Fibroblast of skin of left quadriceps (primary cell): Measurements from ENCODE around the gene SEC24D.
A peak's percentile ranks its signal among the peaks of the same experiment; 100 is the strongest.
"Not testable (repeated sequence)": the region's sequence is repeated elsewhere in the genome, so short reads cannot be mapped to it uniquely, and the experiment has no call there.

Experiments
- DNase-seq, 2 experiments: peaks; one replicate each; pipeline ENCODE4 v3.0.0-alpha.2; 2013; ENCODE audit warnings: low read depth in 2 of 2

The SEC24D gene, protein sequence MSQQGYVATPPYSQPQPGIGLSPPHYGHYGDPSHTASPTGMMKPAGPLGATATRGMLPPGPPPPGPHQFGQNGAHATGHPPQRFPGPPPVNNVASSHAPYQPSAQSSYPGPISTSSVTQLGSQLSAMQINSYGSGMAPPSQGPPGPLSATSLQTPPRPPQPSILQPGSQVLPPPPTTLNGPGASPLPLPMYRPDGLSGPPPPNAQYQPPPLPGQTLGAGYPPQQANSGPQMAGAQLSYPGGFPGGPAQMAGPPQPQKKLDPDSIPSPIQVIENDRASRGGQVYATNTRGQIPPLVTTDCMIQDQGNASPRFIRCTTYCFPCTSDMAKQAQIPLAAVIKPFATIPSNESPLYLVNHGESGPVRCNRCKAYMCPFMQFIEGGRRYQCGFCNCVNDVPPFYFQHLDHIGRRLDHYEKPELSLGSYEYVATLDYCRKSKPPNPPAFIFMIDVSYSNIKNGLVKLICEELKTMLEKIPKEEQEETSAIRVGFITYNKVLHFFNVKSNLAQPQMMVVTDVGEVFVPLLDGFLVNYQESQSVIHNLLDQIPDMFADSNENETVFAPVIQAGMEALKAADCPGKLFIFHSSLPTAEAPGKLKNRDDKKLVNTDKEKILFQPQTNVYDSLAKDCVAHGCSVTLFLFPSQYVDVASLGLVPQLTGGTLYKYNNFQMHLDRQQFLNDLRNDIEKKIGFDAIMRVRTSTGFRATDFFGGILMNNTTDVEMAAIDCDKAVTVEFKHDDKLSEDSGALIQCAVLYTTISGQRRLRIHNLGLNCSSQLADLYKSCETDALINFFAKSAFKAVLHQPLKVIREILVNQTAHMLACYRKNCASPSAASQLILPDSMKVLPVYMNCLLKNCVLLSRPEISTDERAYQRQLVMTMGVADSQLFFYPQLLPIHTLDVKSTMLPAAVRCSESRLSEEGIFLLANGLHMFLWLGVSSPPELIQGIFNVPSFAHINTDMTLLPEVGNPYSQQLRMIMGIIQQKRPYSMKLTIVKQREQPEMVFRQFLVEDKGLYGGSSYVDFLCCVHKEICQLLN

DNA sequence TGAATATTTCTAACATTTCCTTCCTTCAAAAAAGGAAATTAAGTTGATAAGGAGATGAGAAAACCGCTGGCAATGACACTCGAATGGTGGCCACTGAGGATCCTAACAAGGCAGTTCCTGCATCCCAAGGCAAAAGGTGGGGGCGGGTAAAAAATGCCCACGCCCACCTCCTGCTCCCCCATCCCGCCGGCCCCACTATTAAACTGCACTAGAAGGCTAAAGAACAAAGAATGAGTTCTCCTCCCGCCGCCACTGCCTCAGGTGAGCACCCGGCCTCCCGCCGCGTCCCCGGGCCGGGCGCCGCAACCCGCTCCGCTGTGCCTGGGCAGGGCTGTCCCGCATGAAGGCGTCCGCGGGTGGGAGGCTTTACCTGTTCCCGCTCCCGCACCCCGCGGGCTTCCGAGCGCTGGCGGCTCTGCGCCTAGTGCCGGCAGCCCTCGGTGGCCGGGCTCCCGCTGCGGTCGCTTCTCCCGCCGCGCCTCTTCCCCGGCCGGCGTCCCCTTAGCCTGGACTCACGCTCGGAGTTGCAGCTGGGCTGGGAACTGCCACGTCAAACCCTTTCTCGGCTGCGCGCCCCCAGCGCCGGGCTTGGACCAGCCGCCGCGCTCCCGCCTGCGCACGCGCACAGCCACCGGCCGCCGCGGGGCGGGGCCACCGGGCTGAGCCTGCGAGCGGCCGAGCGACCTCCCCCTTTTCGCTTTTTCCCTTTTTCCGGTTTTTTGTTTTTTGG lies at the start of gene SEC24D:
TSS of gene SEC24D (minus strand) at position 556 of the 730 bp plus-strand sequence. CDS start 2,430 bp downstream, outside the sequence.
- DNase-seq: peak; percentile 78

DNA sequence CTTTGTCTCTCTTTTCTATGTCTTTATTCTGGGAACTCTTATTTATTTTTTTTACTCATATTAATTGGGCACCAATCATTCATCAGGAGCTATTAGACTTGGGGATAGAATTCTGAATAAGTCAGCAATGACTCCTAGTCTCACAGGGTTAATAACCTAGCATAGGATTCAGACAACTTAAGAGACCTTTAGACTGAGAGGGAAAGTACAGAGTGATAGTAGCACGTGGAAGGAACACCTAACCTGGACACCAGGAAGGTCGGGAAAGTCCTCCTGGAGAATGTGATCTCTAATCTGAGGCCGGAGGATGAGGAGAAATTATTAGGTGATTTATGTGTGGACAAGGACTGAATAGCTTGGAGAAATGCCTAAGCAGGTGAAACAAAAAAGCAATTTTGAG lies 48.8 kb upstream of the SEC24D start:
- DNase-seq: no peak

DNA sequence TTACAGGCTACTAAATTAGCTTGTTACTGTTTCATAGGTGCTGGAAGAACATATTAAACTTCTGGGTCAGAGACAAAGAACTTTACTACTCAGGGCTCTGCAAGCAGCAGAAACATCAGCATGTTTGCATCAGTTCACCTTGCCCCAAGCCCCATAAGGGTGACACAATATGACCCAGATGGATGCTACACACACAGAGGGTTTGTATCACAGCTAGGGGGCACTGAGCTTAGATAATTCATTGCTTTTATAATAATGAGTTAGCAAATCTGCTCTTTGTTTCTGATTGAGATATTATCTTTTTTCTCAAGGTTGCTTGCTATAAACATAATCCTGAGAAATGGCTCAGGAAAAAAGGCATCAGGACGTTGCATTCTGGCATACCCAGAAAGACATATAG lies 47.9 kb upstream of the SEC24D start:
- no peak for DNase-seq

DNA sequence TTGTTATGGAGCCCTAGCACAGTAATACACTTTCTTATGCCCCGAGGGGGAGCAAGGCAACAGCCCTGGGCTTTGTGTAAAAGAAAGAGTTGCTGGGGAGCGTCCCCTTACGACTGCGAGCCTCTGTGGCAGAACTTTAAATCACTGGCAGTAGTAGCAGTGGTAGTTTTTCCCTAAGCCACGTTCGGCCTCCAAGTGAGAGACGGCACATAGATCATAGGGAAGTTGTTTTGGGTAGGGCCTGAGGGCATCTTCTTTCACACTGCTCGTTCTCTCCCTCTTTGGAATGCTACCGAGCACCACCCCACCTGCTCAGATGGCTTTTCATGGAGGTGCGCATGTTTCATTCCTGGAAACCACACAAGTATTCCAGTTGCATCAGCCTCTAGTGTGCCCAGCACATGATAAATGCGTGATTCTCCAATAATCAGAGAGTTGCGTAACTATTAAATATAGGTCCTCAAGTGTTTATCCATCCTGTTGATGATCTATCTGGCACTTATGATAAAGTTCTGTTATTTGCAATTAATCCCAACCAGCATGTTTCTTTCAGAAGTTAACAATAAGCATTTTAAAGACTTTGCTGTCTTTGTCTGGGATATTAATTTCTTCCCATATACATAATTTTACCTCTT lies 45.7 kb upstream of the SEC24D start:
- DNase-seq: no peak

DNA sequence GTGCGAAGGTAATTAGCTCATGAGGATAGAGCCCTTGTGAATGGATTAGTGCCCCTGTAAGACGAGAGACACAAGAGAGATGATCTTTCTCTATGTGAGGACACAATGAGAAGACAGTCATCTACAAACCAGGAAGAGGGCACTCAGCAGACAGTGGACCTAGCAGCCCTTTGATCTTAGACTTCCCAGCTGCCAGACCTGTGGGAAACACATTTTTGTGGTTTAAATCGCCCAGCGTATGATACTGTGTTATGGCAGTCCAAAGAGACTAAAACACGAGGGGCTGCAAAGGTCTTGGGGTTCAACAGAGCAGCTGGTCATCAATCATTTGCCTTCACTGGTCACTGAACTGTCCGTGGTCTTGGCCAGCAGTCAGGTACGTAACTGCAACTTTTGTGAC lies 43.5 kb upstream of the SEC24D start:
- no peak for DNase-seq

DNA sequence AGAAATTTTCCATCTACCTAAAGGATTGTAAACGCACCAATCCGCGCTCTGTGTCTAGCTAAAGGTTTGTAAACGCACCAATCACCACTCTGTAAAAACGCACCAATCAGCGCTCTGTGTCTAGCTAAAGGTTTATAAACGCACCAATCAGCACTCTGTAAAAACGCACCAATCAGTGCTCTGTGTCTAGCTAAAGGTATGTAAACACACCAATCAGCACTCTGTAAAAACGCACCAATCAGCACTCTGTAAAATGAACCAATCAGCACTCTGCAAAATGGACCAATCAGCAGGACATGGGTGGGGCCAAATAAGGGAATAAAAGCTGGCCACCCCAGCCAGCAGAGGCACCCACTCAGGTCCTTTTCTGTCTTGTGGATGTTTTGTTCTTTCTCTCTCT lies 42.6 kb upstream of the SEC24D start:
- DNase-seq: not testable (repeated sequence)

DNA sequence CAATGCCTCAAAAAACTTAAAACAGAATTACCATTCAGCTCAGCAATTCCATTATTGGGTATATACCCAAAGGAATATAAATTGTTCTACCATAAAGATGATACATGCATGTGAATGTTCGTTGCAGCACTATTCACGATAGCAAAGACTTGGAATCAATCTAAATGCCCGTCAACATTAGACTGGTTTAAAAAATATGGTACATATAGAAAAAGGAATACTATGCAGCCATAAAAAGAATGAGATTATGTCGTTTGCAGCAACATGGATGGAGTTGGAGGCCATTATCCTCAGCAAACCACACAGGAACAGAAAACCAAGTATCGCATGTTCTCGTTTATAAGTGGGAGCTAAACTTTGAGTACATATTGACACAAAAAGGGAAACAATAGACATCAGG lies 41.9 kb upstream of the SEC24D start:
- DNase-seq: no peak

DNA sequence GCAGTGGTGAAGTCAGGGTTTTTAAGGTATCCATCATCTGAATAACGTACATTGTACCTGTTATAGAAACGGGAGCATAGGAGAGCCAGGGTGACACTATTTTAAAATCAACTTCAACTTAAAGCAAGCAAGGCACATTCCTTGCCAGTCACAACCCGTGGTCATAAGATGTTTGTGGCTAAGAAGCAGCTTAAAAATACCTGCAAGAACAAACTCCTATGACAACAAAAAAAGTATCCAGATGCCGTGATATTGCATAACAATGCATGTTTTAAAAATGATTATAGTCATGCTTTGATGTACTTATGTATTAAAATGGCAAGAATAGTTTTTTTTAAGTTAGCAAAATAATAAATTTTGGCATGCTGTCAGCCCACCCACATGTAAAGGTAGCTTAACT lies 36.3 kb upstream of the SEC24D start:
- no peak for DNase-seq

DNA sequence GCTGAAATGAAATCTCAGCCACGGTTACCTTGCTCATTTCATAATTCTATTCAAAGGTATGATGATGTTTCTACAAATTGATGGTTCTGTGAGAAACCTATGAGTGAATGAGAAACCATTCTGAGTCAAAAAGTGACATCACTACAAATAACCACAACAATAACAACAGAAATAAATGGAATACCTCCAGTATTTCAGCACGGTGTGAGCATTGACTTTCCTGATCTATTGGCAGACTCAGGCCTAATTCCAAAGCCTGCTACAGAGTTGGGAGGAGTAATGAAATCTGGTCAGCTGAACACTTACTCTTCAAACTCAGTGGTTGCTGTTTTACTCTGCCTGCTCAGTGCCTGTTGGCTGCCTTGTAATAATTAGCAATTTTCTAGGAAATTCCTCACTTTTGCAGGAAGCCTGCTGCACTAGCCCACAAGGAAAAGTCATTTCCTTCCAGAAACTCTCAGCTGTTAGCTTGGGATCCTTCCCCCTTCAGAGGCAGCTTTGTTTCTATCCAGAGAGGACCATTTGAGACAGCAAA lies 33.9 kb upstream of the SEC24D start:
- DNase-seq: peak; percentile 32 to 39

DNA sequence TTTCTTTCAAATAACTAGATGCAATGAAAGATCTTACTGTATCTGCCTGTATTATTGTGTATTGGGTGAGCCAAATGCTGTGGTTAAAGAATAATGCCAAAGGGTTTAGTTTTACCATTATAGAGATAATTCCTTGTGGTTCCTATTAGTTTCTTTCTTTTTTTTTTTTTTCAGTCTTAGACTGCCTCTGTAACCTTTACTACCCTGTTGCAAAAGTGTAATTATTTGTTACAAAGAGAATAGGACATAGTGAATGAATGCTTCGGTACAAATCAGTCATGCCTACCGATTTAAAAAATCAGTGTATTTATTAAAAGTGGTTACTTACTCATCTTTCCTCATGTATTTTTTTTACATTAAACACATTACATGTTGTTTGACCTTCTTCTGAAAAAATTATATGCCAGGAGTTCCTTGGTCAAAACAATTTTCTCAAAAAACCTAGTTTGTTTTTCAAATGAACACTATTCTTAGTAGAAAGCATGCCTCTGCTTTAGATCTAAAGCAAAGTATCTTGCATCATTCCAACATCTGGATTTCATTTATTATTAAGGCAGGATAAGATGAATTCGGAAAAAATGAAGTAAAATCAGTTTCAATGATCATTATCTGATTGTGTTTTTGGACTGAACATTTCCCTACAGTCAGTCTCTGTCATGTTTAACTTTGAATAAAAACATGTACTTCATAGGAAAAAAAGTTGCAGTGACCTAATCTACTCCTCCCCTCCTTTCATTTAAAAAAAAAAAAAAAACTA lies 31.6 kb upstream of the SEC24D start:
- peak; percentile 57 to 61 for DNase-seq

DNA sequence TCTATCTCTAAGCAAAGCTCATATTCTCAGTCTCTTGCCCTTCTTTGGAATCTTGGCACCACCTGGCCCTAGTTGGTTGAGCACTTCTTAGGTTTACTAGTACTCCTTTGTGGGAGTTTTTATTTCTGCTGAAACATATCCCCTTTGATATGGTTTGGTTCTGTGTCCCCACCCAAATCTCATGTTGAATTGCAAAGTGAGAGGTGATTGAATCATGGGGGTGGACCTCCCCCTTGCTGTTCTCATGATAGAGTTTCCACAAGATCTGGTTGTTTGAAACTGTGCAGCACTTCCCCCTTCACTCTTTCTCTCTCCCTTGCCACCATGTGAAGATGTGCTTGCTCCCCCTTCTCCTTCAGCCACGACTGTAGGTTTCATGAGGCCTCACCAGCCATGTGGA lies 30.5 kb upstream of the SEC24D start:
- no peak for DNase-seq

DNA sequence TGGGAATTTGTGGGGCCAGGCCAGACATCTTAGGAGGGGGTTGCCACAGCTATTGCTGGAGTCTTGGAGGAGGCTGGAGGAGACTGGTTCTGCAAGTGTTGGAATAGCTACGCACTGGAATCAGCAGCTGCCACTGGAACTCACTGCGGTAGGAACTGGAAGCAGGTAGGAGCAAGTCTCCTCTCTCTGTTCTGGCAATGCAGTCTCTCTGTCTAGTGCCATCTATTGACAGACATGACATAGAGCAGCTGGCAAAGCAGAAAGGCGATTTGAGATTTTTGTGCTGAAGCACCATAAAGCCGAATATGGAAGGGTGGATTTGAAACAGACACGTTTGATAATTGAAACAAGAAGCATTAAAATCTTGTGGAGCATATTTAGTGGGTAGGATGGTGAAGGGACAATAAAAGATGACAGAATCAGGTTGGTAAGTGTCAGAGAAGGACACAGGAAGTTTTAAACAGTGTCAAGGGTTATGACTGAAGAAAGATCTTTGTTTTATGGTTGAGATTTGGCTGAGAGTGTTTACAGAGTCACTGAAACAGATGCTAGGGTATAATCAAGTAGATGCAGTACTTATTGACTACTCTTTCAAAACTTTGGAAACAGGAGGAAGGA lies 29.3 kb upstream of the SEC24D start:
- peak in 1 of 2 experiments; percentile 30 for DNase-seq

DNA sequence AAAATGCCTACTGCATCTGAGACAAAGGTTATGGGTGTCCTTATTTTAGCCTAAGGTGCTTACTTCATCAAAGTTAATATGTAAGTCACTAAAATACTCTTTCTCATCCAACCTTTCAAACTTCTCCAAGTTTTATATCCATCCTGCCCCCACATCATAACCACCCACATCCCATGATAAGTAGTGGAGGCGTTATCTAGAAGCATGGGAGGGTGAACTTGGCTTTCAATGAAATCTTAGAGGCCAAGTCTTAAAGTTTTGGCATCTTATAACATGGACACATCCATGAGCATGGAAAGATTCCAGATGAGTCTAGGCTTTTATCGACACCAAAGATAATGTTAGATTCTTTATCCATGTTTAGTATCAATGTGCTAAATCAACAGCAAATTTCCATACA lies 22.9 kb upstream of the SEC24D start:
- no peak for DNase-seq

DNA sequence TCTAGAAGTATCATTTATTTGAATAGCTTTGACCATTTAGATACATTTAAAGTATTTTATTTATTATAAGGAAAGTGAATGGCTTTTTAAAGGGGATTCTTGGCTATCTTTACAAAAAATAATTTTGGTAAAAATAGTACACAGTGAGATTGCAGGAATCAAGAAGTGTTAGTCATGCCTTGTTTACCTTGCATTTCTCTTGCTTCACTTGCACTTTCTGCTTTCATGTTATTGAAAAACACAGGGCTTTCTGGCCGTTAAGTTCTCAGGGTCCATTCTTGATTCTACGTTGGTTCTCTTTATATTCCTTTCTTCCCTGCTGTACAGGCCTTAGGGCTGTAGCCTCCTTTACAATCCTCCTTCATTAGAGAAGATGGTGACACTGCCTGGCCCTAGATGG lies 21.8 kb upstream of the SEC24D start:
- DNase-seq: no peak

DNA sequence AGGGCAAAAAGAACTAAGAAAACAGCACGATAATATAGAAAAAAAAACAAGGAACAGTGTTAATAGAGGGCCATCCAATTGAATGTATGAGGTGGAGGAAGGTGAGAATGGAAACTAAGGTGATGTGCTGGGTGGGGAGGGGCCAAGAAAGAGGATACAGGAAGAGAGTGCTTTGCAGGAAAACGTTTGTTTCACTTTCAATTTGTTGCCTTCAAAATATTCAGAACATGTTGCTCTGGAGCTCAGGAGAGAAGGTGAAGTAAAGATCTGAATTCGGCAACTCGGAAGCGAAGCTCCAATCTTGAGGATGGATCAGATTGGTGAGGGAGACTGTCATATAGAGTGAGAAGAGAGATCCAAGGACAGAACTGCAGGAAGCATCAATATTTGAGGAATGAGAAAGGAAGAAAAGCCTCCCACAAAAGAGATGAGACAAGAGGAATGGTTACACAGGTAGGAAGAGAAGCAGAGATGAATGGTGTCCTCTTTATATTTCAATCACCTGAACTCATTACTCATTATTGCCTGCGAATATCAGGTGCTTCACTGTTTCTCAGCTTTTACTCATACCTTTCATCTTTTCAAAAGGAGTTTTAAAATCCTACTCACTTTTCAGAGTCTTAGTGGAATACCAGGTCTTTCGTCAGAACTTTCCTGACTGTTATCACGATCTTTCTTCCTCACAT lies 14.7 kb upstream of the SEC24D start:
- DNase-seq: no peak

DNA sequence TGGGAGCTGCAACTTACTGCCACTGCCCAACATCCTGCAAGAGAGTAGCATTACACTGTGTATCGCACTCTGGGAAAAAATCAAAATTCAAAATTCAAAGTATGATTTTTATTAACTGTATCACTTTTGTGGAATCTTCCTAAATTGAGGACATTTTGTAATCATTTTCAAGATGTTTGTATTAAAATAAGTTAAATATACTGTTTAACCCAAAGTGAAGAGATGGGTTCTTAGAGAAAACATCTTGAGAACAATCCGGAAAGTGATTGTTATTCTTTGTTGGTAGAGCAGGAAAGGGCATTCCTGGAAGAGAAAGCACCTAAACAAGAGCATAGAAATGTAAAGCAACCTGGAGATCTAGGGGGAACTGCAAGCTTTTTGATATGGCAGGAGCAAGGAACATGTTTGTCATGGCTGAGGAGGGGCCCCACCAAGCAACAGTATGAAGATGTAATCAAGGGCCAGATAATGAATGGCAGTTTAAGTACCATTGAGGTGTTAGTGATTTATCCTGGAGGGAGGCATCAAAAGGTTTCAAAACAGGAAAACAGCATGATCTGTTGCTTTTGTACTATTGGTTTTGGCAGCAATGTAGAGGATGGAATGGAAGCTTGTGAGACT lies 14.1 kb upstream of the SEC24D start:
- no peak for DNase-seq

DNA sequence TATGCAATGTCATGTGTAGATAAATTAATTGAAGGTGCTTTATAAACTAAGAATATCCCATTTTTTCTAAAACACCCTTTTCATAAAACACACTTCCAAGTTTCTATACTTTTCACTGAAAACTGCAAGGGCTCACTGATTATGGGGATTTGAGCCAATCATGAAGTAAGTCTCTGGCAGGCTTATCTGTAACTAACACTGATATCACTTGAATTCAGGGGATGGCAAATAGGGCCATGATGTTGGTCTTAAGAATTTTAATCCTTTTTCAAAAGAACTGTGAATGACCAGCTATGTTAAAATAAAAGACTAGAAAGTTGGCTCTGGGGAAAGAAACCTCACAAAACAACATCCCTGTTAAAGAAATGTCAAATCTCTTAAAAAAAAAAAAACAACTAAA lies 13.0 kb upstream of the SEC24D start:
- DNase-seq: no peak

DNA sequence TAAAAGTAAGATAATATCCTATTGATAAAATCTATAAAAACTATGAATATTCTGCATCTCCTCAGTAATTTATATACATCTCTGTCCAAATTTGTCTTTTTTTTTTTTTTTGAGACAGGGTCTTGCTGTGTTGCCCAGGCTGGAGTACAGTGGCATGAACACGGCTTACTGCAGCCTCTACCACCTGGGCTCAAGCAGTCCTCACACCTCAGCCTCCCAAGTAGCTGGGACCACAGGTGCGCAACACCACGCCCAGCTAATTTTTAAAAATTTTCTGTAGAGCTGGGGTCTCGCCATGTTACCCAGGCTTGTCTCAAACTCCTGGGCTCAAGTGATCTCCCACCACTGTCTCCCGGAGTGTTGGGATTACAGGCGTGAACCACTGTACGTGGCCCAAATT lies 12.3 kb upstream of the SEC24D start:
- DNase-seq: no peak

DNA sequence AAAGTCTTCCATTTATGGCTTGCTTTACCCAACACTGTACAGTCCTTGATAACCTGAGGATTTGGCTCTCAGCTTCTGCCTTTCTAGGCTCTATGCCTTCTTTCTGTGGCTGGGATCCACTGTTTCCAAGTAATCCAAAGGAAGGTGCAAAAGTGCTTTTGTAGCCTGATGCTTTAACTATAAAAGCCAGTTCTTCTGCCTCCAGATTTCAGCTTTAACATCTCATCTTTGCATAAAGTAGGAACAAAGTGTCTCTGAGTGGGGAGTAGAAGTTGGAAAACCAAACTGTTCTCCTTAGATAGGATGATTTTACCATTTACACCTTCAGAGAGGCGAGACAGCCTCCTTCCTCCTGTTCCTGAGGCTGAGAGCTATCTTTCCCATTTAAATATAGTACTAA lies 11.1 kb upstream of the SEC24D start:
- DNase-seq: no peak
